ENCODE measurements around the gene GTF2IRD1.

Gene GTF2IRD1

DNA sequence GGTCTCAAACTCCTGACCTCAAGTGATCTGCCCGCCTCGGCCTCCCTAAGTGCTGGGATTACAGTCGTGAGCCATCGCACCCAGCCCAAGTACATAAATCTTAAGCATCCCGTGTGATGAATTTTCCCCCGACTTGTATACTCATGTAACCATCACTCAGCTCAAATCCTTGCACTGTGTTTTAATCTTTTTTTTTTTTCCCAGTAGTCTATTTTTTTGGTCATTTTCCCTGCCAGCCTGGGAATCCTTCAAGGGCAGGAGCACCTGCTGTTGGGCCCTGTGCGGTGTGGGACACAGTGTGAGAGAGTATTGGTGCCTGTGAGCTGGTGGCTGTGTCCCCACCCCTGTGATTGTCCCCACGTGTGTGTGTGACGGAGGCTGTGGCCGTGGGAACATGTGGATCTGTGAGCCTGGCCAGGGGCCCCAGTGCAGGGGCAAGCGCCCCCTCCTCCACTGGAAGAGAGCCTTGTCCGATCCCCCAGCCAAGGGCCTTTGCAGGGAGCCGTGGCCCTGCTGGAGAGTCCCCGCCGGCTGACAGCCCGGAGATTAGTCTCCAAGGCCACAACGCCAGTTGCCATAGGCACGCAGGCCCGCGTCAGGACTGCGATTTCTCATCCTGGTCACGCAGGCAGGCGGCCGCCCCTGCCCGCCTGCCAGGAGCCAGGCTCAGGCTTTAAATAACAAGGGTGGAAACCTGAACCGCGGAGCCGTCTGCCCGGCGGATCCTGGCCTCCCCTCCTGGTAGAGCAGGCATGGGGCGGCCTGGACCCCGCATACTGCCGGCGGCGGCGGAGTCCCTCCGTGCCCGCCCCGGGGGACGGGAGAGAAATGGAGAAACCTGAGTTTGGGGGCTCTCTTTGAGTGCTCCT is 26.5 kb downstream of the GTF2IRD1 start:
- no peak for FAIRE-seq
- TF ChIP-seq, protein P1, sequence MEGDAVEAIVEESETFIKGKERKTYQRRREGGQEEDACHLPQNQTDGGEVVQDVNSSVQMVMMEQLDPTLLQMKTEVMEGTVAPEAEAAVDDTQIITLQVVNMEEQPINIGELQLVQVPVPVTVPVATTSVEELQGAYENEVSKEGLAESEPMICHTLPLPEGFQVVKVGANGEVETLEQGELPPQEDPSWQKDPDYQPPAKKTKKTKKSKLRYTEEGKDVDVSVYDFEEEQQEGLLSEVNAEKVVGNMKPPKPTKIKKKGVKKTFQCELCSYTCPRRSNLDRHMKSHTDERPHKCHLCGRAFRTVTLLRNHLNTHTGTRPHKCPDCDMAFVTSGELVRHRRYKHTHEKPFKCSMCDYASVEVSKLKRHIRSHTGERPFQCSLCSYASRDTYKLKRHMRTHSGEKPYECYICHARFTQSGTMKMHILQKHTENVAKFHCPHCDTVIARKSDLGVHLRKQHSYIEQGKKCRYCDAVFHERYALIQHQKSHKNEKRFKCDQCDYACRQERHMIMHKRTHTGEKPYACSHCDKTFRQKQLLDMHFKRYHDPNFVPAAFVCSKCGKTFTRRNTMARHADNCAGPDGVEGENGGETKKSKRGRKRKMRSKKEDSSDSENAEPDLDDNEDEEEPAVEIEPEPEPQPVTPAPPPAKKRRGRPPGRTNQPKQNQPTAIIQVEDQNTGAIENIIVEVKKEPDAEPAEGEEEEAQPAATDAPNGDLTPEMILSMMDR (IDR thresholded peaks at IDR 0.05; ENCODE audit: insufficient read depth, missing control alignments), result no peak
- DNase-seq (ENCODE audit: insufficient read length, low spot score), result peak; percentile 96

DNA sequence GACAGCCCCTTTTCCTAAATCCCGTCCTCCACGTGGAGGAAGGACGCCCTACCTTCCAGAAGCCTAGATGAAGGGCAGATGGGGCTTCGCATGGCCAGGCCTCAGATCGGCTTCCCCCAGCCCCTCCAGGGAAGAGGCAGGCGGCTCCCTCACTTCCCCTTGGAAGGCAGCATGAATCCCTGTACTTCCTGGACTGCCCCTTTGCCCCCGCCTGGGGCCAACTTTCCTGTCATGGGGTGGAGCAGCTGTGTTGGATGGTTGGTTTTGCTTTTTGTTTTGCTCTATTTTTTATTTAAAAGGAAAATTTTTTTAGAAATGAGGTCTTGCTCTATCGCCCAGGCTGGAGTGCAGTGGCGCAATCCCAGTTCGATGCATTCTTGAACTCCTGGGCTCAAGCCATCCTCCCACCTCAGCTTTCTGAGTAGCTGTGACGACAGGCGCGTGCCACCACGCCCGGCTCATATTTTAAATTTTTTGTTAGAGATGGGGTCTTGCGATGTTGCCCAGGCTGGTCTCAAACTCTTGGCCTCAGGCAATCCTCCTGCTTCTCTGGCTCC is 27.2 kb downstream of the GTF2IRD1 start:
- DNase-seq (ENCODE audit: insufficient read length, low spot score), result no peak
- no peak for FAIRE-seq
- TF ChIP-seq, protein P1 (IDR thresholded peaks at IDR 0.05; ENCODE audit: insufficient read depth, missing control alignments), result no peak

DNA sequence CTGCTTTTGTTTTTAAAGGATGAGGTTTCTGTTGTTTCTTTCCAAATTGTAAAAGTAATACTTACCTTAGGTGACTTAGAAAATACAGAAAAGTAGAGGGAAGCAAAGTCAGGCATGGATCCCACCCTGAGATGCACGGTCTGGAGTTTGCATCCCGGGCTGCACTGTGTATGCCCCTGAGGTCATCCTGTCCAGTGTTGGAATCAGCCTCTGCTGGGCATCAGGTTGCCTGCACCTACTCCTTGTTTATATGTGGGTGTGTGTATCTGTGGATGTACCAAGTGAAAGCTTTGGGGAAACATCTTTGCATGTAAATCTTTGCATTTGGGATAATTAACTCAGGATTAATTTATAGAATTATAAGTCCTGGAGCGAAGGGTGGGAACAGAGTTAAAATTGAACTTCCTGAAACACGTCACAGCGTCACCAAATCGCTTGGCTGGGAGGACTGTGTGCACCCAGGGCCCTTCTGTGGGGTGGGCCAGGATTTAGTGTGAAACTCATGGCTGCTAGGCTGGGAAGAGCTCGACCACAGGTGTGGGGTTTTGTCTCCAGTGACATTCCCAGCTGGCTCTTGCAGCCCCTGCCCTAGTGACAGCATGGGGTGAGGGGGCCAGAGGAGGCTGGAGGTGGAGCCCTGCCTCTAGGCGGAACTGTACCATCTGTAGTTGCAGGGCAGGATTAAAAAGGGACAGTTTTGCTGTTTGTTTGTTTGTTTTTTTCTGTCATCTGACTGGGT is 27.9 kb downstream of the GTF2IRD1 start:
- TF ChIP-seq, protein P1 (IDR thresholded peaks at IDR 0.05; ENCODE audit: insufficient read depth, missing control alignments), result no peak
- FAIRE-seq (no peak), DNase-seq (ENCODE audit: insufficient read length, low spot score) (no peak)

DNA sequence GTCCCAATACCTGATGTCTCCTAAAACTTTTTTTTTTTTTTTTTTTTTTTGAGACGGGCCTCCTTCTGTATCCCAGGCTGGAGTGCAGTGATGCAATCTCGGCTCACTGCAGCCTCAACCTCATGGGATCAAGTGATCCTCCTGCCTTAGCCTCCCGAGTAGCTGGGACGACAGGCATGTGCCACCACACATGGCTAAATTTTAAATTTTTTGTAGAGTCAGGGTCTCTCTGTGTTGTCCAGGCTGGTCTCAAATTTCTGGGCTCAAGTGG is 28.4 kb downstream of the GTF2IRD1 start:
- TF ChIP-seq, protein P1 (IDR thresholded peaks at IDR 0.05; ENCODE audit: insufficient read depth, missing control alignments), result no peak
- FAIRE-seq, result no peak
- DNase-seq (ENCODE audit: insufficient read length, low spot score), result no peak

DNA sequence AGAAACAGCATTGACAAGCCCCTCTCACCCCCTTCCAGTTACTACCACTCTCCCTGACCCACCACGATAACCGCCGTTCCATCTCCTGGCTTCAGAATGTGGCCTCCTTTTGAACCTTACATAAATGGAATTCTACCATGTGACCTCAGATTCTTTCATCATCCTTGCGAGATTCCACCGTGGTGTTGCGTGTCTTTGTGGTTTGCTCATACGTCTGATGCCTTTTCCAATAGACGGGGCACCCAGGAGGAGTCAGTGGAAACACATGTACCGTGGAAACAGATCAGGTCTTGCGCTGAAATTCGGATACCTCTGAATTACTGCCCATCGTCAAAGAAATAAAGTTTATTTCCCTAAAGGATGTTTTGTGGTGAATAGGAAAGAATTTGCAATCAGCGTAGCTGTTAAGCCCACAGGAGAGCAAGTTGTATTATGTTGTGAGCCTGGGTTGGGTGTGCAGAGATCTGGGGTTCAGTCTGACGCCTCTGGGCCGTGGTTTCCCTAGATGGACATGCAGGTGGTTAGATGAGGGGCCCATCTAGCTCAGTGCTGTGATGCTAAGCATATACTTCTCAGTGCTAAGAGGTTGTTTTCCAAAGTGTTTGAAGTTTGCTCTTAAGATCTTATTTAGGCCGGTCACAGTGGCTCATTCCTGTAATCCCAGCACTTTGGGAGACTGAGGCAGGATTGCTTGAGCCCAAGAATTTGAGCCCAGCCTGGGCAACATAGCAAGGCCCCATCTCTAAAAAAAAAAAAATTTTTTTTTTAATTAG is 29.1 kb downstream of the GTF2IRD1 start:
- DNase-seq (ENCODE audit: insufficient read length, low spot score), result no peak
- FAIRE-seq, result no peak
- TF ChIP-seq, protein P1 (IDR thresholded peaks at IDR 0.05; ENCODE audit: insufficient read depth, missing control alignments), result no peak

DNA sequence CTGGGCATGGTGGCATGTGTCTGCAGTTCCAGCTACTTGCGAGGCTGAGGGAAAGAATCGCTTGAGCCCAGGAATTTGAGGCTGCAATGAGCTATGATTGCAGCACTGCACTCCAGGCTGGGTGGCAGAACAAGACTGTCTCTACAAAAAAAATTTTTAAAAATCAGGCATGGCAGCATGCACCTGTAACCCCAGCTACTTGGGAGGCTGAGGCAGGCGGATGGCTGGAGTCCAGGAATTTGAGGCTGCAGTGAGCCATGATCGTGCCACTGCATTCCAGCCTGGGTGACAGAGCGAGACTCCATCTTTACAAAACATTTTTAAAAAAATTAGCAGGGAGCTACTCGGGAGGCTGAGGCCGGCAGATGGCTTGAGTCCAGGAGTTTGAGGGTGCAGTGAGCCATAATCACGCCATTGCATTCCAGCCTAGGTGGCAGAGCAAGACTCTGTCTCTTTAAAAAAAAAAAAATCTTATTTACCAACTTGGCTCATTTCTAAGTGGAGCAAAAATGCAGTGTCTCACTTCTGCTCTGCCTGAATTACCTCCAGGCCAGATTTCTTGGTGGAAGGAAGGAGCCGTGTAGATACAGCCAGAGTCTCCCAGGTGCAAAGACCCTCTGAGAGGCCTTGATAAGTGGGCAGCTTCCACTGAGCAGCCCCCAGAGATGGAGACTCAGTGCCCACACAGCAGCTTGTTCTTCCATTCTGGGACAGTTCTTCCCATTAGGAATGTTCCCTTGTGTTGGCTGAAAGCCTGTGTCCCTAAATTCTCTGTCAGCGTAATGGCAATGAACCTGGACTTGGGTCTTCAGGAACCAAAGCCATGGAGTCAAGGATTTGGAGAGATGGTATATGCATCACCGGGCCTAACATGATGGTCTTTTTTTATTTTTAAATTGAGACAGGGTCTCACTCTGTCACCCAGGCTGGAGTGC is 30.0 kb downstream of the GTF2IRD1 start:
- no peak for DNase-seq (ENCODE audit: insufficient read length, low spot score)
- TF ChIP-seq, protein P1 (IDR thresholded peaks at IDR 0.05; ENCODE audit: insufficient read depth, missing control alignments), result no peak
- FAIRE-seq, result no peak
